T-helper 9 cell (primary cell): ENCODE results near the gene KLRC4.

Experiments
- DNase-seq: peaks from one replicate; pipeline ENCODE4 v3.0.0-alpha.2; 2020

Gene KLRC4

DNA sequence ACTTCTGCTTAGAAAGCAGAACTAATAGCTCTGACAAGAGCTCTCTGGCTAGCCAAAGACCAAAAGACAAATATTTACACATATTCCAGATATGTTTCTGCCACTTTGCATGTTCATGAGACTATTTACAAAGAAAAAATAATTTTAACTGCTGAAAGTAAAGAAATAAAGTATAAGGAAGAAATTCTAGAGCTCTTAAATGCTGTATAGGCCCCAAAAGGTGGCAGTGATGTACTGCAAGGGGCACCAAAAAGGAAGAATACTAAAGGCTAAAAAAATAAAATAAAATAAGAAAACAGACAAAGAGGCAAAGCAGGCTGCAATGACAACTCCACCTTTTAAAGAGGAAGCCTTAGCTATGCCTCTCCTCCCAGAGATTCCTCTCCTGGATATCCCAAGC lies 42.7 kb downstream of the KLRC4 start:
- DNase-seq: no peak

DNA sequence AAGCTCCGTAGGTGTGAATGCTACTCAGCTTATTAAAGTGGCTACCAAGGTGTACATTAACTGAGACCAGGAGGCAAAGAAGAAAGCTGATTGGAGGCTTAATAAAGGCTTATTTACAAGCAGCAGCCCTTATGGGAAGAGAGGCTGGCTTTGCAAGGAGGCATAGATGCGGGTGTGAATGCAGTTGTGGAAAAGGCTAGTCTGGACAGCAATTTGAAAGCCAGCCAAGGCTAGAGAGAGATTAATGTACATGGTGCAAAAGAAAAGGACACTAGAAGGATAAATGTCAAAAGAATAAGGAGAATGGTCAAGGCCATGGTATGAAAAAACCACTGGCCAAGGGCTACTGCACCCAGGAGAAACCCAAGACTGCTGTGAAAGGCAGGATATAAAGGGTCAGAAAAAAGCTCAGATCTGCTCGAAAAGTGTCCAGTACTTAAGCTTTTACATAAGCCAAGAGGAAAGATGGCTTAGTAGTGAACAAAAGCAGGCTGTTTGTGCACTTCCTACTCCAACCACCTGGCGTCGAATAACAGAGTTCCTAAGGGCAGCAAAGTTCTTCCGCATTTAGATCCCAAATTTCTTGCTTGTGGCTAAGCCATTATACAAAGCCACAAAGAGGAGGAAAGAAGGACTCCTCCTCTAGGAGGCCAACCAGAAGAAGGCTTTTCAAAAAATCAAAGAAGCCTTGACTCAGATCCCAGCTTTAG lies 43.7 kb downstream of the KLRC4 start:
- DNase-seq: no peak

DNA sequence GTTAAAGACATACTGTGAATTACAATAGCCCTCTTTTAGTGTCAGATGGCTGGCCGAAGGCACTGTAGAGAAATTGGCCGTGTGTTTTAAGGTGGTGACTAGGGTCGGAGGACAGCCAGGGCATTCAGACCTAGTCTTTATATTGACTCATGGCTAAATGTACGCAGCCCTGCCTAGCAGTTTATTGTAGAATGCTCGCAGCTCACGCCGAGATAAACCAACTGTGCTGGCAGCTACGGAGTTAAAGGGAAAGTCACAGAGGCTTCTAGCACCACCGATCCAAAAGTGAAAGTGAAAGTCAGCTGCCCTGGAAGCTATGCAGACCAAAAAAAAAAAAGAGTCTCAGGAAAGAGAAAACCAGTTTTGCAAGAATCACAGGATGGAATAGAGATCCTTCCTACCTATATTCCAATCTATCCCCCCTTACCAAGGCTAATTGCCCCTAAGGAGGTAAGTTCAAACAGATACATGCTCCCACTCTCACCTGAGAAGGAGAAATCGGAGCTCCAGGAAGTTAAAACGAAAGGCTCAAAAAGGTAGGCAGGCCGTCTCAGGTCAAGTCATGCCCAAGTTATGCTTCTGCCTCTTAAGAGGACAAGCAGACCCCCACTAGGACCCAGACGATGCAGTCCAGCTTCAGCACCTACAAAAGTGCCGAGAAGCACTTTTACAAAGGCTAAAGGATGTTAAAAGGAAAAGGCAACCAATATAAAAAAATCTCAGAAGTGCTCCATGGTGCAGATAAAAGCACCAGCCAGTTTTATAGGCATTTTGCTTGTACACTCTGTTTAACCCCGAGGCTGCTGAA lies 44.5 kb downstream of the KLRC4 start:
- peak; percentile 19 for DNase-seq

DNA sequence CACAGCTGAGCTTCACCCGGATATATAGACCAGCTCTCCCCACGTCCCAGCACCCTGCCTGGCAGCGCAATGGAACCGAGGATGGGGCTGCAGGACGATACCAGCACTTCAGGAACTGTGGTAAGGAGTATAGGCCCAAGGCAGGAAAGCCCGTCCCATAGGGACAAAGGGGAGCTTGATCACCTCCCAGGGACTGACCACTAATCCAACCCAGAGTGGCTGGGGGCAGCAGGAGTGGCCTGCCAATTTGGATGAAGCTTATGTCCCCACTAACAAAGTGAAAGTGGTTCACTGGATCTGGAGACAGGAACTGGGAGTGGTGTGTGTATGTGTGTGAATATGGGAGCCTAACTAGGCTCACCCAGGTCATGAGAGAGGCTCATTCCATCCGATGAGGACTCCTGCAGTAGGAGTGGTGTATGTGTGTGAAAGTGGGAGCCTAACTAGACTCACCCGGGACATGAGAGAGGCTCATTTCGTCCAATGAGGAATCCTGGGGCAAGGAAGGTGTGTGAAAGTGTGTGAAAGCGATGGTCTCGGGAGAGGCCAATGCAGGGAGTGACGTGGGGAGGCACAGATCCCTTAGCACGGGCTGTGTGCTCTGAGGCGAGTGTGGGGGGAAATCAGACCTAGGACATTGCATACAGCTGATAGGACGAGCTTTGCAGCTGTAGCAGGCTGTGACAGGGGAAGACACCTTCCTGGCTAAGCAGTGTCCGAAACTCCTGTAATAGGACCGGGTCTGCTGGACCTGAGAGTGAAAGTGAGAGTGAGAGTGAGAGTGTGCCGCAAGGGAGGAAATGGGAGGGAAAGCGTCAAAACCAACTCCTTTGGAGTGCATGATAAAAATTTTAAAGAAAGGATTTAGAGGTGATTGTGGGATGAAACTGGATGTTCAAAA lies 45.4 kb downstream of the KLRC4 start:
- no peak for DNase-seq

DNA sequence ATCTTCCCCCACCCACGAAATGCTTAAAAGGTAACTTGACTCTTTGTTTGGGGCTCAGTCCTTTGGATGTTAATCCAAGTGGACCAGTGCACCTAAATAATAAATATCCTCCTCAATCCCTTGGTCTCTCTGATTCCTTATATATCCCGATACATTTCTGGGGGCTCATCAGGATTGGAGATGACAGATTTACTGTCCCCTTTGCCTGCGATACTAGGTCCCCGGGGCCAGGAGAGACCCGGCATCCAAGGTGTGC lies 46.0 kb downstream of the KLRC4 start:
- no peak for DNase-seq

DNA sequence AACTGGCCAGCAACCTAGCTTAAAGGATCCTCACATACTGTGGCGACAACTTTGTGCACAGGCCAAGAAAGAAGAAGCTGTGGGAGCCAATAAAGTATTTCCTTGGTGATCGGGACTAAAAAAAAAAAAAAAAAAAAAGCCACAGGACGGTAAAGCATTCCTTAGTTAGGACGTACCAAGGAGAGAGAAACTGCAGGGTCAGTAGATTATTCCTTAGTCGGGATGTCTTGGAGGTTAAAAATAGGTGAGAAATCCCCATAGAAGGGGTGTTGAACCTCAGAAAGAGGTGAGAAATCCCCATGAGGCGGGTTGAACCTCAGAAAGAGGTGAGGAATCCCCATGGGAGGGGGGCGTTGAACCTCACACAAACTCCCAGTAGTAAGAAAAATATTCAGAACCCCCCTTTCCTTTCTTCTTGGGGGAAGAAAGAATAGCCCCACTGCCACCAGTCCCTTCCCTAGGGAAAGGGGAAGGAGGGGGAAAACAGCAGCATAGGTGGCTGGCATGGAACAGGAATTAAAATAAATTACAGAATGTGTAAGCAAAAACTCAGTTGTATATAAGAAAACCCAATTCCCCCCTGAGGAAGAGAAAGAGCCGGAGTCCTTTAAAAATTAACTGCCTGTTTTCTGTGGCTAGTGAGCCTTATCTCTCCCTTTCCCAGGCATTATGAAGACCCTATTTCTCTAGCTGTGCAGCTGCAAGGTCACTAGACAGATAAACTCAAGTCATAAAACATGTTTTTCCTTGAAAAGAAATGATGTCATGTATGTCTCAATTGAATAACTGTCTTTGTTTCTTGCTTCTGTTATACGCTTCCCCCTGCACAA lies 46.5 kb downstream of the KLRC4 start:
- no peak for DNase-seq

DNA sequence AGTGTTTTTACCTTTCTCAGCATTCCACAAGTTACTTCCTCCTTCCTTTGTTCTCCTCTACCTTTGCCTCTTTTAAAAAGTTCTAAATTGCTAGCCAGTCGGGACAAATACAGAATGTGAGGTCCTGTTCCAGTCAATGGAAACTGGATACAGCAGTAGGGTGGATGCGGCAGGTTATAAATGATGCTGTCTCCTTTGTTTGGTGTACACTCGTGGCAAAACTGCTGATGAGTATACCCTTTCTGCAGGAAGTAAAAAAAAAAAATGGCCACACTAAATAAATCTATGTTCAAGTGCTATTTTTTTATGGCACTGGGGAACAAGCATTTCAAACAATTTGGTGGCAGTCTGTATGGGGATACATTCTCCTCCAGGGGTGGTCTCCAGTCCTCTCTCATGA lies 47.2 kb downstream of the KLRC4 start:
- DNase-seq: no peak

DNA sequence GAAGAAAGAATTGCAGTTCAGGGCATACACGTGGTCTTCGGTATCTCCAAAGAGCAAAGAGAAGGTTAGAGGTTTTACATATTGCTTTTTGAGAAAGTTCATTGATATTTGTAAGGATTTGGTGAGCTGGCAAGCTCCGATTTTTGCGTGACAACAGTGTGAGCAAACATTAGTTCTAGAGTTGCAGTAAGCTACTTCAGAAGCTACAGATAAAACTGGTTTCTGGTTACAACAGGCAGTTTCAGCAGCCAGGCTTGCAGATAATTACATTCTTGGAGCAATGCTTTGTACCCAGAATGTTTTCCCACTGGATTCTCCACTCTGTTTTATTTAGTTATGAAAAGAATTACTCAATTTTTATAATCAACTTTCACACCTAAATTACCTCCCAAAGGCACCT lies 47.9 kb downstream of the KLRC4 start:
- DNase-seq: no peak

DNA sequence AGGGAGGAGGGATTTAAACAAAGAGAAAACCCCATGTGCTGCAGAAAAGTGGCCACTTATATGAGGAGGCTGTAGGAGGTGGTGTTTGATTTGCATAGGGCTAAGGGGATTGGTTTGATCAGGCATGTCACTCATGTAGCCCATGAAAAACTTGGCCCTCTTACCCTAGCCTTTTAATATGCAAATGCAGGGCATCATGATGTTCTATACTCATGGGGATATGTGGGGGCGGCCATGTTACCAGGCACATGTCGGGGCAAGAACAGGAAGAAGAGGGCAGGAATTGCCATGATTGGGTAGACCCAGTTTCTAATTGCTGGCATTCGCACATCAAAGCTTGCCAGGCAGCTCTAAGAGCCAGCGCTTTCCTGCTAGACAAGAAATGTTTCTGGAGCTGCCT lies 48.5 kb downstream of the KLRC4 start:
- DNase-seq: no peak

DNA sequence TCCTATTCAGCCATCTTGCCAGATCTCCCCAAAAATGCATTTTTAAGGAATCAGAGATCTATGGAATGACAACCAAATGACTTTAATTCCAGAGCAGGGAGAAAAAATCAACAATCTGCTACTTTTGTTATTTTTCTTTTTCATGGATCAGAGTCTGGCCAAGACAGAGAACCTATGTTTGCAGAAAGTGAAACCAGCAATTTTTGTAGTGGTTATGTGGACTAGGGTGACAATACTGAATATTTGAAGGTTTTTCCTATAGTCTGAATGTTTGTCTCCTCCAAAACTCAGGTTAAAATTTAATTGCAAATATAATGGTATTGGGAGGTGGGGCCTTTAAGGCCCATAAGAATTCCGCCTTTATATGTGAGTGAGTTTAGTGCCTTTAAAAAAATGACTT lies 50.6 kb downstream of the KLRC4 start:
- DNase-seq: no peak

DNA sequence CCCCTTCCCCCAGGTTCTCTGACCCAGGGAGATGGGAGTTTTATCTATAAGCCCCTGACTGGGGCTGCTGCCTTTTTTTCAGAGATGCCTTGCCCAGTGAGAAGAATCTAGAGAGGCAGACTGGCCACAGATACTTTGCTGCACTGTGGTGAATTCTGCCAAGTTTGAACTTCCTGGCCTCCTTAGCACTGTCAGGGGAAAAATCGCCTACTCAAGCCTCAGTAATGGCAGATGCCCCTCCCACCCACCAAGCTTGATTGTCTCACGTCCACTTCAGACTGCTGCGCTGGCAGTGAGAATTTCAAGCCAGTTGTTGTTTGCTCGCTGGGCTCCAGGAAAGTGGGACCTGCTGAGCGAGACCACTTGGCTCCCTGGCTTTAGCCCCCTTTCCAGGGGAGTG lies 51.4 kb downstream of the KLRC4 start:
- no peak for DNase-seq
